ENCODE measurements around the gene COL1A2. TPM values are rescaled to one million over a fixed set of nuclear protein-coding genes. Genes with fewer than 3 reads are reported as not detected.
A peak's percentile ranks its signal among the peaks of the same experiment; 100 is the strongest.

Gene COL1A2
- total RNA-seq, 1 donor: 2,828 TPM

GRCh38 chr7:94412762-94413322 lies 18.1 kb downstream of the COL1A2 start:
- no peak for TF ChIP-seq CTCF (IDR thresholded peaks at IDR 0.05; ENCODE audit: insufficient read depth, low read depth, low read length)
- H3K4me3 ChIP-seq (ENCODE audit: low read depth, low read length): no peak overlapping the region
- peak; percentile 71 for DNase-seq (ENCODE audit: low read depth)

DNA sequence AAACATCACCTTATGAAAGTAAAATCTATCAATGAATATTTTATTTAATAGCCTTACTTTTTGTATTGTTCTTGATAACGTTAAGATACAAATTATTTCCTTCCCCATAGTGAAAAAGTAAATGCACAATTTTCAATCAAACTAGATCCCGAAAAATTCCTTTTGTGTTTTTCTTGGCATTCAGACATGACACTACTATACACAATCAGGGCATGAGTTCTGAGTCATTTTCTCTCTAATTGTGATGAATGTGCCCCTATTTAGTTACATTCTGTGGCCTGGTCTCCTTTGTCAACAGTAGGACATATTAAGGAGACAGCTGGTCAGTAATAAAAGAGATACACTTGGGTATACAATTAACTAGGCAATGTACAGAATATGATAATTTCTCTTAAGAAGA lies 19.8 kb downstream of the COL1A2 start:
- DNase-seq (ENCODE audit: low read depth): no peak
- no peak for TF ChIP-seq CTCF (IDR thresholded peaks at IDR 0.05; ENCODE audit: insufficient read depth, low read depth, low read length)
- no peak overlapping the region for H3K4me3 ChIP-seq (ENCODE audit: low read depth, low read length)

GRCh38 chr7:94414980-94415379 lies 20.3 kb downstream of the COL1A2 start:
- DNase-seq (ENCODE audit: low read depth): no peak
- no peak for TF ChIP-seq CTCF (IDR thresholded peaks at IDR 0.05; ENCODE audit: insufficient read depth, low read depth, low read length)
- H3K4me3 ChIP-seq (ENCODE audit: low read depth, low read length): no peak overlapping the region

DNA sequence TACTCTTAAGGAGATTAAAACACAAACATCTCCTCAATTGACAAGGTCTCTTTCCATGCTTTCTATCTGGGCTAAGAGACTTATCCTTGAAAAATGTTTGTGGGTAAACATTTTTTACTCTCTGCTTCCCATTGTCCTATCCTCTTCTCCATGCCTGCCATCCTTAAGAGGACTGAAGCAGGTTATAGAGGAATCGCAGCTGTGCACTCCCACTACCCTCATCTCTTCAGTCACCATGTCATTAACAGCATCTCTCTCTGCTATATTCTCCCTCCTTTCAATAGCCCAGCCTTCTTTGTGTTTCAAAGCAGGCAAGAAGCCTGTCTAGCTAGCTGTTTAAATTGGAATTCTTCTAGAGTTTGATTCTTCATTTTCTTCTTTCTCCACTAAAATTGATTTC lies 22.6 kb downstream of the COL1A2 start:
- TF ChIP-seq CTCF (IDR thresholded peaks at IDR 0.05; ENCODE audit: insufficient read depth, low read depth, low read length): no peak
- H3K4me3 ChIP-seq (ENCODE audit: low read depth, low read length): no peak overlapping the region
- no peak for DNase-seq (ENCODE audit: low read depth)

GRCh38 chr7:94417901-94418300 lies 23.2 kb downstream of the COL1A2 start:
- TF ChIP-seq CTCF (IDR thresholded peaks at IDR 0.05; ENCODE audit: insufficient read depth, low read depth, low read length): no peak
- DNase-seq (ENCODE audit: low read depth): peak; percentile 49
- no peak overlapping the region for H3K4me3 ChIP-seq (ENCODE audit: low read depth, low read length)

GRCh38 chr7:94418851-94419250 lies 24.2 kb downstream of the COL1A2 start:
- no peak overlapping the region for H3K4me3 ChIP-seq (ENCODE audit: low read depth, low read length)
- TF ChIP-seq CTCF (IDR thresholded peaks at IDR 0.05; ENCODE audit: insufficient read depth, low read depth, low read length): no peak
- DNase-seq (ENCODE audit: low read depth): no peak

GRCh38 chr7:94420328-94420727 lies 25.6 kb downstream of the COL1A2 start:
- H3K4me3 ChIP-seq (ENCODE audit: low read depth, low read length): no peak overlapping the region
- TF ChIP-seq CTCF (IDR thresholded peaks at IDR 0.05; ENCODE audit: insufficient read depth, low read depth, low read length): no peak
- no peak for DNase-seq (ENCODE audit: low read depth)

Data from fibroblast of villous mesenchyme (primary cell).